AG09309 (cell line): ENCODE measurements around the gene STX8.

ENCODE experiments used
- DNase-seq: peaks from one replicate; pipeline ENCODE4 v3.0.0-alpha.2; 2010; ENCODE audit warnings: low read depth
- H3K4me3 ChIP-seq: 2 replicates; pipeline ENCODE4 v1.5.1; 2011; ENCODE audit warnings: mild to moderate bottlenecking, low read depth, low read length, moderate library complexity; ENCODE audit not compliant: control insufficient read depth
- TF ChIP-seq, protein P1 (sequence below): IDR thresholded peaks from 2 replicates; pipeline ENCODE4 v1.5.1; 2011; ENCODE audit warnings: mild to moderate bottlenecking, low read depth, low read length, inconsistent platforms; ENCODE audit not compliant: insufficient read depth, control insufficient read depth; ENCODE audit errors: missing control alignments

Gene STX8

DNA sequence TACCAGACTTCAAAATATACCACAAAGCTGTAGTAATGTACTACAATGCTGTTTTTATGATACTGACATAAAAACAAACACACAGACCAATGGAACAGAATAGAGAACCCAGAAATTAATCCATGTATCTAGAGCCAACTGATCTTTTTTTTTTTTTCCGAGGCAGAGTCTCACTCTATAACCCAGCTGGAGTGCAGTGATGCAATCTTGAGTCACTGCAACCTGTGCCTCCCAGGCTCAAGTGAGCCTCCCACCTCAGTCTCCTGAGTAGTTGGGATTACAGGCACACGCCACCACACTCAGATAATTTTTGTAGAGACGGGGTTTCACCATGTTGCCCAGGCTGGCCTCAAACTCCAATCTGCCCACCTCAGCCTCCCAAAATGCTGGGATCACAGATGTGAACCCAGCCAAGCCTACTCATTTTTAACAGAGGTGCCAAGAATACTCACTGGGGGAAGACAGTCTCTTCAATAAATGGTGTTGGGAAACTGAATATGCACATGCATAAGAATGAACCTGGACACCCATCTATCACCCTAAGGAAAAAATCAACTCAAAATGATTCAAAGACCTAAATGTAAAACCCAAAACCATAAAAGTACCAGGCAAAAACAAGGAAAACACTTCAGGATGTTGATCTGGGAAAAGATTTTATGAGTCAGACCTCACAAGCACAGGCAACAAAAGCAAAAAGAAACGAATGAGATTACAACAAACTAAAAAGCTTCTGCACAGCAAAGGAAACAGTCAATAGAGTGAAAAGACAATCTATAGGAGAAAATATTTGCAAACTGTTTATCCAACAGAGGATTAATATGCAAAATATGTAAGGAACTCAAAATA is 63.1 kb downstream of the STX8 start:
- no peak overlapping the region for H3K4me3 ChIP-seq
- no peak for DNase-seq
- TF ChIP-seq, protein P1, sequence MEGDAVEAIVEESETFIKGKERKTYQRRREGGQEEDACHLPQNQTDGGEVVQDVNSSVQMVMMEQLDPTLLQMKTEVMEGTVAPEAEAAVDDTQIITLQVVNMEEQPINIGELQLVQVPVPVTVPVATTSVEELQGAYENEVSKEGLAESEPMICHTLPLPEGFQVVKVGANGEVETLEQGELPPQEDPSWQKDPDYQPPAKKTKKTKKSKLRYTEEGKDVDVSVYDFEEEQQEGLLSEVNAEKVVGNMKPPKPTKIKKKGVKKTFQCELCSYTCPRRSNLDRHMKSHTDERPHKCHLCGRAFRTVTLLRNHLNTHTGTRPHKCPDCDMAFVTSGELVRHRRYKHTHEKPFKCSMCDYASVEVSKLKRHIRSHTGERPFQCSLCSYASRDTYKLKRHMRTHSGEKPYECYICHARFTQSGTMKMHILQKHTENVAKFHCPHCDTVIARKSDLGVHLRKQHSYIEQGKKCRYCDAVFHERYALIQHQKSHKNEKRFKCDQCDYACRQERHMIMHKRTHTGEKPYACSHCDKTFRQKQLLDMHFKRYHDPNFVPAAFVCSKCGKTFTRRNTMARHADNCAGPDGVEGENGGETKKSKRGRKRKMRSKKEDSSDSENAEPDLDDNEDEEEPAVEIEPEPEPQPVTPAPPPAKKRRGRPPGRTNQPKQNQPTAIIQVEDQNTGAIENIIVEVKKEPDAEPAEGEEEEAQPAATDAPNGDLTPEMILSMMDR = no peak

DNA sequence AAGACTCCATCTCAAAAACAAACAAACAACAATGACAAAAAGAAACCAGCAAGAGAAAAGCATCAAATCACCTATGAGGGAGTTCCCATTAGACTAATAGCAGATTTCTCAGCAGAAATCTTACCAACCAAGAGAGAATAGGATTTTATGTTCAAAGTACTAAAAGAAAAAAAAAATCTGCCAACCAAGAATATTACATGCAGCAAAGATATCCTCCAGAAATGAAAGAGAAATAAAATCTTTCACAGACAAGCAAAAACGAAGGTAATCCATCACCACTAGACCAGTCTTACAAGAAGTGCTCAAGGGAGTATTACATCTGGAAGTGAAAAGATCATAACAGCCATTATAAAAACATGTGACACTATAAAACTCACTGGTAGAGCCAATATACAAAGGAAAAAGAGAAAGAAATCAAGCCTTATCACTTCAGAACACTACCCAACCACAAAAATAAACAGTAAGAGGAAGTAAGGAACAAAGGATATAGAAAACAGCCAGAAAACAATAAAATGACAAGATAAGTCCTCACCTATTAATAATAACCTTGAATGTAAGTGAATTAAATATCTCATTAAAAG is 66.3 kb downstream of the STX8 start:
- no peak overlapping the region for H3K4me3 ChIP-seq
- TF ChIP-seq, protein P1 = no peak
- DNase-seq = no peak

DNA sequence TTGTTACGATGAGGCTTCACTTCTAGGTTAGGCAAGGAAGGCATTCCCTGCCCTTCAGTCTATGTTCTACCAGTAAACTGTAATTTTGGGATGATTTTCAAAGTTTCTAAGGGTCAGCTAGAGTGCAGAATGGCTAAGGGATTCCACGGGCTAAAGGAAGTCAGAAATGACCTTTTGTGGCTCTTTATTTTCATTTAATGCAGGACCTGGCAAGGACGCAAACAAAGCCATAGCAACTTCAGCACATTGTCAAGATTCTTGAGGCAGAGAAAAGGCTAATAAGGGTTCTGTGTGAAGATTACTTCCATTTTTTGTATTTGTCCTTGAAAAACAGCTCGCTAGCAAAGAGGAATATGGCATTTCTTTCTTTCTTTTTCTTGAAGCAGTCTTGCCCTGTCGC is 76.6 kb downstream of the STX8 start:
- TF ChIP-seq, protein P1 = no peak
- DNase-seq = no peak
- no peak overlapping the region for H3K4me3 ChIP-seq

DNA sequence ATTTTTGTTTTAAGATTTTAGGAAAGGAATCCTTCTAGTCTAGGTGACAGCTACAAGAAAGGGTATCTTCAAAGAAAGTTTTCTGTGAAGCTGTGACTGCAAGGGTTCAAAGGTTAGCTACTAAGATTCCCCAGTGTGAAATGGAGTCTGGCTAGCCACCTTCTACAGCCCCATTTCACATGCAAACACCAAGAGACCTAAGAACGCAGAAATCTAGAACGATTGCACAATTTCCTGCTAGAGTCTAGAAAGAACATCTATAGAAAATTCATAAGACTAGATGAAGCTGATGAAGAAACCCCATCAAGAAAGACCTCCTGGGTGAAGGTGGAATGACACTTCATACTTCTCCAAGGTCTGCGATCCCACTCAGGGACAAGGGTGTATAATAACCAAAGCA is 77.1 kb downstream of the STX8 start:
- no peak overlapping the region for H3K4me3 ChIP-seq
- DNase-seq = no peak
- TF ChIP-seq, protein P1 = no peak

DNA sequence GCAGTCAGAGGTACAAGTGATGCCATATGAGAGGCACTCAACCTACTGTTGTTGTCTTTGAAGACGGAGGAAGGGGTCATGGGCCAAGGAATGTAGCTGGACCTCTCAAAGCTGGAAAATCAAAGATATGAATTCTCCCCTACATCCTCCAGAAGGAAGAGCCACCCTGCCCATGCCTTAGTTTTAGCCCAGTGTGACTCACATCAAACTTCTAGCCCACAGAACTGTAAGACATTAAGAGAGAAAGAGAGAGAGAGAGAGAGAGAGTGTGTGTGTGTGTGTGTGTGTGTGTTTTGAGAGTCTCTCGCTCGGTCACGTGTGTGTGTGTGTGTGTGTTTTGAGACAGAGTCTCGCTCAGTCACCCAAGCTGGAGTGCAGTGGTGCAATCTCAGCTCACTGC is 87.1 kb downstream of the STX8 start:
- H3K4me3 ChIP-seq = no peak overlapping the region
- no peak for DNase-seq
- TF ChIP-seq, protein P1 = no peak

DNA sequence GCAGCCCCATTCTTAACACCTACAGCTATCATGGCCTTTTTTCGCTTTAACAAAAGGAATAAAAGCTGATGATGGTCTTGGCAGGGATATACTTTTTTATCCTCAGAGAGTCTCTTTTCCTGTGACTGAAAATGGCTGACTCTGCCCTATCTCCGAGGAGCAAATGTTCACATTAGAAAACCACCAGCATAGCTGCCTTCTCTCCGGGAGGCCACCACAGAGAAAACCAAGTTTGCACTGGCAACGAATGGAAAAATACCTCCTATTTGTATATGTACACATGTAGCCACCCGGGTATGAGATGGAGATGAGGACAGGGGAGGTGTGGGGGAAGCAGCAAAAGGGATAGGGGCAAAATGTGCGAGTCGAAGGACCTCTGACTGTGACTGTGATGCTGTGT is 88.2 kb downstream of the STX8 start:
- DNase-seq = no peak

More for the DNA sequence above, 88.2 kb downstream of the STX8 start:
- no peak overlapping the region for H3K4me3 ChIP-seq
- TF ChIP-seq, protein P1 = no peak
